CD4-positive, alpha-beta T cell treated with Interleukin-17A for 1 hour (primary cell): Measurements from ENCODE around the gene SRPX.
A peak's percentile ranks its signal among the peaks of the same experiment; 100 is the strongest.

Experiments used
- DNase-seq: peaks from one replicate; pipeline ENCODE4 v3.0.0-alpha.2; 2020

SRPX gene

DNA sequence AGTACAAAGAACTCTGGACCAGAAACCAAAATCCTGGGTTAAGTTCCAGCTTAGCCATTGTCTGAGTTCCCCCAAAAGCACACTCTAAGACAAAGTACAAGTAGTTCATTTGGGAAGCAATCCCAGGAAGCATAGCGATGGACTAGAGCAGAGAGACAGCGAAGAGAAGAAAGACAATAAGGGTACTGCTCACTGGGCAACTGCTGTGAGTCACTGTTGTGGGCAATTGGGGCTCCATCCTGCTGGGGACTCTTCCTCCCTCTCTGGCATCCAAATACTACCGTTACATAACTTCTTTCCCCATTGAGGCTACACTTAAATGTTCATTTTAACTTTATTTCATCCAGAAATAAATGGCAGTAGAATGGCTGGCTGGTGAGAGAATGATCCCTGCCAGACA is 14.1 kb downstream of the SRPX start:
- no peak for DNase-seq

DNA sequence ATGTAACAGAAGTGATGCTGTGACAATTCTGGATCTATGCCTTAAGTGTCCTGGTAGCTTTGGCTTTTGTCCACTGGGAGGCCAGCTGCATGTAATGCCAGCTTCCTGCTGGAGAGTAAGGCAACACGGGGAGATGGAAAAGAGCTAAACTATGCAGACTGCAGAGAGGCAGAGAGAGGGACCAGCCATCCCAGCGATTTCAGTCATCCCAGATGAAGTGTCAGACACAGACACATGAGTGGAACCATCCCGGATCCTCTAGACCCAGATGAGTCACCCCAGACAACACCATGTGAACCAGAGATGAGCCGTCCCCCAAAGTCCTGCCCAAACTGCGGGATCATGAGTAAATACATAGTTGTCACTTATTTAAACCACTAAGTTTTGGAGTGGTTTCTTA is 14.6 kb downstream of the SRPX start:
- no peak for DNase-seq

- DNase-seq: no peak
These were observed 15.6 kb downstream of the SRPX start for GRCh38 chrX:38205039-38205438.

- DNase-seq: no peak
These were observed 28.5 kb downstream of the SRPX start for GRCh38 chrX:38192007-38192810.

GRCh38 chrX:38189431-38190250 is 31.0 kb downstream of the SRPX start:
- no peak for DNase-seq

DNA sequence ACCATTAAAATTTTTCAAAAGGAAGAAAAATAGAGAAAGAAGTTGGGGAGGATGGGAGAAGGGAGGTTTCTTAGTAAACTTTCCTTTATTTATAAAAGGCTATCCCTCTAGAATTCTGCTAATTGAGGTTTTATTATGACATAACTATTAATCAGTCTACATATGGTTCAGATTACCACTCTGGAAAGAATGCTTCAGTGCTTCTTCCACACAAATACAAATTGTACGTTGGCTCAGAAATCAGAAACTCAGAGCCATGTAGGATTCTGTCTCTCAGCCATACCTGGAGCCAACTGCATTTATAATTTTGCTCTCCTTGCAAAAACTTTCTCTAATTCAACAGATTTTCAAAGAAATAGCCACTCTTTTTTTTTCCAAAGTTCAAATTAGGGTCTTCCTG is 37.1 kb downstream of the SRPX start:
- no peak for DNase-seq

DNA sequence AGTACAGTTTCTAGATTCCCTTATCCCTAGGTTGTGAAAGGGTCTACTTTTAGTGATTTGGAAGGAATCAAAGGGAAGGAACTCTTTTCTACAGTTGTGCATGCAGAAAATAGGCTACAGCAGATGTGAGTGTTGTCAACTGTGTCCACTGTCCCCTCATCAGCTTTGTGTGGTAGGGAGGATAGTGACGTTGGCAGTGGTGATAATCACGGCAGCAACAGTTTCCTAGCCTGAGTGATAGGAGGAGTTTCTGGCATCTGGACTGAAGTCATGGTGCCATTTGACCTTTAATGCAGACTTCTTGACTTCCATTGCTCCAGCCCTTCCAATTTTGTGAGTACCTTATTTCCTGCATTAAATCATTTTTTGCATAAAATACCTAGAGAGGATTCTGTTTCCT is 39.3 kb downstream of the SRPX start:
- DNase-seq: no peak

- no peak for DNase-seq
These were observed 42.3 kb downstream of the SRPX start for GRCh38 chrX:38178396-38178795.

- no peak for DNase-seq
These were observed 45.5 kb downstream of the SRPX start for GRCh38 chrX:38175139-38175538.

DNA sequence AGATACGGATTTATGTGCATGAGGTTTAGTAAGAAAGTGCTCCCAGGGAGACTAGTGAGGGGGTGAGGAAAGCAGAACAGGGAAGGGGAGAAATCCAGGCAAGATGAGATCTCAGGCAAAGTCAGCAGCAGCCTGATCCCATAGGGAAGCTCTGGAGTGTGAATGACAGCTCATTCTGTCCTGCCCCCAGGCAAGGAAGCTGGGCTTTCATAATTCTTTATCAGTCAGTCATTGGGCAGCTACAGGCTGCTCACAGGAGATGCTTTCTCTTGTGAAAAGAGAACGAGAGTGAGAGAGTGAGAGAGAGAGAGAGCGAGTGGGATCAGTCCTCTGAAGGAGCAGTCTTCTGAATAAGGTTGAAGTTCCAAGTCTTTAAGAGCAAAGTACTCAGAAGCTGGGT is 48.1 kb downstream of the SRPX start:
- no peak for DNase-seq

DNA sequence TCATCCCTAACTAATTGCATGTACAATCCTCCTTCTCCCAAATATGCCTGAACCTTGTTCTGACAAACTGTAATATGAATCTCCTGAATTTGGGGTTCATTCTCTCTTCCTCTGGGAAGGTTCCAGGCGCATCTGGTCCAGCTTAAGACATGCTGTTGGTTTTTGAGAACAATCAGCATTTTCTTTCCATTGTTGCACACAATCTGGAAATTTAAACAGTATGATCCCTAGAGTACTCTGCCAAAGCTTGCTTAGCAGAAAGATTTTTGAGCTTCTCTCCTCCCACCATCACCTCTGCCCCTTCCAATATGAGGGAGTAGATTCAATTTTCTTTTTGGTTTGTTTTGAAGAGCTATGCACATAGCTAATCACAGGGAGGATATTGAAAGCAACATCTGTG is 50.1 kb downstream of the SRPX start:
- DNase-seq: no peak

DNA sequence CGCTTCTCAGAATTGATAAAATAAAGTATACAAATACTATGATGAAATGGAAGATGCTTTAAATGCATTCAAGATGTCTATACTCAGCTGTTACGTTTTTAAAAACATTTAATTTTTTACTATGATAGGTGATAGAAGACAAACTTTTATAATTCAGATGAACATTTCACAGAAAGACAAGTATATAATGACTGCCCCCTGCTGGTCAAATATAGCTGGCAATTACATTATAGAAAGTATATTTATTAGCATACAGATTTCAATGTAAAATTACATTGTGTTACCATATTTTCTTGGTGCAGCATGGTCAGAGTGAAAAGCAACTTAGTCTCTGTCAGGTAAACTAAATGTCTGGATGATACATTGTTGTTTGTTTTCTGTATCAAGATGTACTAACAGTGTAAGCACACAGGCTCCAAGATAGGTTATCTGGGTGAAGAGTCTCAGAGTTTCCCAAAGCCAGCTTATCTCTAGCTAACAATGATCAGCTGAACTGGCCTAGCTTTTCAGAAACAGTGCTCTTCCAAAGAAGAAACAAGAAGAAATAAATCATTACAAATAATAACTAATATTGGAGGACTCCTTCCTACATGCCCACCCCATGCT is 54.1 kb downstream of the SRPX start:
- peak; percentile 25 for DNase-seq

- no peak for DNase-seq
These were observed 55.6 kb downstream of the SRPX start for GRCh38 chrX:38165023-38165422.

DNA sequence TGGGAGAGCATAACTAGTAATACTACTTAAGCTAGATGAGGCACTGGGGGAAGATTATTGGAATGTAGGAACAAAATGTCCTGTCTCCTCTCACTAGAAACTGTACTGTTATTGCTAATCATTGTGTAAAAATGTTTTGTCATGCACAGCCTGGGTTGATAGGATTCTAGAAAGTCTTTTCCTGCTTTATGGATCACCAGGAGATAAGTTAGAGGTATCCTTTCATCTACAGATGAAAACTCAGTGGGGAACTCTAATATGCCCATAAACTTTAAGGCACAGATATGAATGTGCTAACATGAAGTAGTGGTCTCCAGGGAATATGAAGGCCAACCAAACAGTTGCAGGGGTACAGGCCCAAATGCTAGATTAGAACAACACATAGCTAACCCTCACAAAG is 57.5 kb downstream of the SRPX start:
- DNase-seq: no peak

GRCh38 chrX:38156838-38157237 is 63.8 kb downstream of the SRPX start:
- no peak for DNase-seq

DNA sequence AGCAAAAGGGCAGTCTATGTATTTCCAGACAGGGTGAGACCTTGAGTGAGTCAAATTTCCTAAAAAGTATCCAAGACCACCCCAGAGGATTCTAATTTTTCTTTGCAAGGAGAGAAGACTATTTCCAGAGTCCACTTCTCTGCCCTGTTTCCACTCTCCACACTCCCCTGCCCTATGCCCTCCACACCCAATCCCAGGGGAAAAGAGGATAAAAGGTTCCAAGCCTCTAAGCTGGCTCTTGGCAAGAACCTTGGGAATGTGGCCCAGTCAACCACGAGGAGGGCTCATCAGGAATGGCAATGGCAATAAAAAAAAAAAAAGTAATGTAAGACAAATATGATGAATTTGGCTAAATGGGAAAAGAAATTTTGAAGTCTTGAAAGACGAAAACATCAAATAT is 65.9 kb downstream of the SRPX start:
- no peak for DNase-seq

GRCh38 chrX:38154340-38154739 is 66.3 kb downstream of the SRPX start:
- no peak for DNase-seq

DNA sequence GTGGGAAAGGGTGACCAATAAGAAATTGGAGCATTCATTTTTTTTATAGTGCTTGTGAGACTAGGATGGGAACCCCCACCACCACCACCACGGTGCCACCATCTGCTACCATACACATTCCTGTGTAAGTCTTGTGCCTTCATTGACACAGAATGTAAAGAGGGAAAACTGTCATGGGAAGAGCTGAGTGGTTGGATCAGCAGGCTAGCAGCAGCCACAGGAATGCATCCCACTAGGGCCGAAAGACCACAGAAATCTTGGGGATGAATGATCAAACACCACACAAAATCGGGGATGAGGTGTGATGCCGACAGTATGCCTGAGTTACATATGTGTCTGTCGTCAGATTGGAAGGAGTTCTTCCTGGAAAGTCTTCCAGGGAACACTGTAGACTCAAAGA is 69.2 kb downstream of the SRPX start:
- no peak for DNase-seq

DNA sequence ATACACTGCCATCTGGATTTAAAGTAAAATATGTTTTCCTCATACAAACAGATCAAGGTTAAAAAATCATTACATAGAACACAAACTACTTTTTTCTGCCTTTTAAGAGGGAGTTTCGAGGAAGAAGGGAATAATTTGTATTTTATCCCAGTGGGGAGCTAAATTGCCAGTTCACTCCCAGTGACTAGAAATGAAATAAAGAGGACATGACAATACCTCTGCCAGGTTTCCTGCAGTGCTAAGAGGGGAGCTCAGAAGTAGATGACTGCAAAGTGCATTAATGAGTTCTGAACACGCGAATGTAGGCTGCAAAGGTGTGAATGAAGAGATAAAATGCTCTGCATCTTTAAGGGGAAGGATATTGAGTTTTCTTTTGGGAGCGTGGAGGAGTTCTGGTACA is 69.7 kb downstream of the SRPX start:
- DNase-seq: no peak

DNA sequence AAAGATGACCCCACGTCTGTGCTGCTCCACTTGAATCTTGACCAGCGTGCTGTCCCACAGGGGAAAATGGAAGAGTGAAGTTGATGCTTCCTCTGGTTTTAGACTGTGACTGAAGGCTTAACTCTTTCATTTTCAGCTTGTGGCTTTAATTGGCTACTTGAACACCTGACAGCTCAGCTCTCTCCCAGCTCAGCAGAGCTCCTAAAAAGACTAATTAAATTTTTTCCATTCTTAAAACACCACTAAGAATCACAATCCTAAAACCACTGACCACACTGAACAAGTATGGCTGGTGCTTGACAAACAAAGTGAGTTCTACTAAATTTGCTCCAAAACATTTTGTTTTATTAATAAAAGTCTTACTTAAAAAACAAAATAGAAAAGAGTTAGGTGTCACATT is 71.7 kb downstream of the SRPX start:
- DNase-seq: no peak

GRCh38 chrX:38142610-38143009 is 78.1 kb downstream of the SRPX start:
- no peak for DNase-seq

DNA sequence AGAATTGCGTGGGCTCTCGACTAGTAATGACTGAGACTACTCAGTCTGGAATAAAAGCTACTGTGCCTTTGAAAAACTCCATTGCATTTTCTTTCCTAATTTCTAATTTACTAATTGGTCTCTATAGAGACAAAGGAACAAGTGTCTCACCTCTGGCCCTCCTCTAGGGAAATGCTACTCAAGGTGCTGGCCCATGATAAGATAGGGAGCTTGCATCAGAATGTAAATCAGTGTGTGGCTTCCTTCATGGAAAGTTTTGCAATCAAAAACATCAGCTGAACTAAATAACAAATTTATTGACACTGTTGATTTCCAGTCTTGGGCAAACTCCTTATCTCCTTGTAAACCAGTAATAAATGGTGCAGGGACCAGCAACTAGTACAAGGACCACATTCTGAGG is 81.8 kb downstream of the SRPX start:
- DNase-seq: no peak

- no peak for DNase-seq
These were observed 82.3 kb downstream of the SRPX start for GRCh38 chrX:38138157-38138891.
